Measurements from ENCODE around the gene GPM6B.

GPM6B gene, protein sequence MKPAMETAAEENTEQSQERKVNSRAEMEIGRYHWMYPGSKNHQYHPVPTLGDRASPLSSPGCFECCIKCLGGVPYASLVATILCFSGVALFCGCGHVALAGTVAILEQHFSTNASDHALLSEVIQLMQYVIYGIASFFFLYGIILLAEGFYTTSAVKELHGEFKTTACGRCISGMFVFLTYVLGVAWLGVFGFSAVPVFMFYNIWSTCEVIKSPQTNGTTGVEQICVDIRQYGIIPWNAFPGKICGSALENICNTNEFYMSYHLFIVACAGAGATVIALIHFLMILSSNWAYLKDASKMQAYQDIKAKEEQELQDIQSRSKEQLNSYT

DNA sequence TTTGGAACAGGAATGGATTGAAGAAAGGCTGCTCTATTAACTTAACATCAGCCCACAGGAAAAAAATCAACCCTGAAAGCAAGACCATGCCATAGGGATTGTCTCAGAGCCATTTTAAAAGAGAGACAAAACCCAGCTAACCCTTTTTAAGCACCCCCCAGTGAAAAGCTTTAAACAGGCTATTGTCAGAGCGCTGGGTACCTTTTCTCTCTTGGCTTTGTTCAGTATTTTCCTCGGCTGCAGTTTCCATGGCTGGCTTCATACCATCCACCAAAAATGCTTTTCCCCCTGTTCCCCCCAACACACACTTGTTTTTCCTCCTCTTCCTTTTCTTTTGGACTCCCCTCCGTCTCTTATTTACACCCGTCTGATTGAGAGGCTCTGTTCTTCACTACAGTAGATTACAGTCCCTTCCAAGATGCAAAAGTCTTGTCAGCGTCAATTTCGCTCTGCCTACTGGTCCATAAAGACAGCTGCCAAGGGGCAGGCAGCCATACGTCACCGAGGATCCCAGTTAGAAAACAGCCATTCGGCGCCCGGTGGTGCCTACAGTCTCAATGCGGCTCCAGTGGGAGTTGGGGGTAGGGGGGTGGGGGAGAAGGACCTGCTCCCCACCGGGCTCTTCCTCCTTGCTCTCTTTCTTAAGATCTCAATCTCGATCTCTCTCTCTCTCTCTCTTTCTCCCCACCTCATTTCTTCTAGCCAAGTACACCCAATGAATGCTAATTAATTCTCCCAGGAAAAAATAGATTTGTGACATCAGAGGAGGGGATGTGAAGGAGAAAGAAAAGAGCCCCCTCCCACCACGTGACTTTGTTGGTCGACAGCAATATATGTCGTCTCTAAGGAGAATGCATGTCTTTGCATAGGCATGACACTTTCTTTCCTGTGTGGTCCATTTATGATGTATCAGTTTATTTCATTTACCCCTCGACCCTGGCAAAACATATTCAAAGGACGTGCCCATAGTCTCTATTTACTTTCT lies at the start of gene GPM6B:
TSS of gene GPM6B (minus strand) at position 451 of the 985 bp plus-strand sequence. CDS start at position 262, 189 bp downstream.
- no peak within 1 kb of the TSS for H3K27ac ChIP-seq
- TF ChIP-seq, protein P1, sequence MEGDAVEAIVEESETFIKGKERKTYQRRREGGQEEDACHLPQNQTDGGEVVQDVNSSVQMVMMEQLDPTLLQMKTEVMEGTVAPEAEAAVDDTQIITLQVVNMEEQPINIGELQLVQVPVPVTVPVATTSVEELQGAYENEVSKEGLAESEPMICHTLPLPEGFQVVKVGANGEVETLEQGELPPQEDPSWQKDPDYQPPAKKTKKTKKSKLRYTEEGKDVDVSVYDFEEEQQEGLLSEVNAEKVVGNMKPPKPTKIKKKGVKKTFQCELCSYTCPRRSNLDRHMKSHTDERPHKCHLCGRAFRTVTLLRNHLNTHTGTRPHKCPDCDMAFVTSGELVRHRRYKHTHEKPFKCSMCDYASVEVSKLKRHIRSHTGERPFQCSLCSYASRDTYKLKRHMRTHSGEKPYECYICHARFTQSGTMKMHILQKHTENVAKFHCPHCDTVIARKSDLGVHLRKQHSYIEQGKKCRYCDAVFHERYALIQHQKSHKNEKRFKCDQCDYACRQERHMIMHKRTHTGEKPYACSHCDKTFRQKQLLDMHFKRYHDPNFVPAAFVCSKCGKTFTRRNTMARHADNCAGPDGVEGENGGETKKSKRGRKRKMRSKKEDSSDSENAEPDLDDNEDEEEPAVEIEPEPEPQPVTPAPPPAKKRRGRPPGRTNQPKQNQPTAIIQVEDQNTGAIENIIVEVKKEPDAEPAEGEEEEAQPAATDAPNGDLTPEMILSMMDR (IDR thresholded peaks at IDR 0.05), result no peak
- TF ChIP-seq ZFX (IDR thresholded peaks at IDR 0.05; ENCODE audit: borderline replicate concordance), result no peak

GRCh38 chrX:13864264-13864663 lies 47.4 kb upstream of the GPM6B start:
- no peak for TF ChIP-seq ZFX (IDR thresholded peaks at IDR 0.05; ENCODE audit: borderline replicate concordance)
- TF ChIP-seq, protein P1 (IDR thresholded peaks at IDR 0.05), result no peak
- no peak overlapping the region for H3K27ac ChIP-seq

- TF ChIP-seq, protein P1 (IDR thresholded peaks at IDR 0.05), result no peak
- TF ChIP-seq ZFX (IDR thresholded peaks at IDR 0.05; ENCODE audit: borderline replicate concordance), result no peak
- H3K27ac ChIP-seq, result no peak overlapping the region
Observed at GRCh38 chrX:13863324-13863723, 46.4 kb upstream of the GPM6B start.

GRCh38 chrX:13859724-13860123 lies 42.8 kb upstream of the GPM6B start:
- TF ChIP-seq, protein P1 (IDR thresholded peaks at IDR 0.05), result no peak
- no peak for TF ChIP-seq ZFX (IDR thresholded peaks at IDR 0.05; ENCODE audit: borderline replicate concordance)
- H3K27ac ChIP-seq, result no peak overlapping the region

GRCh38 chrX:13857804-13858203 lies 40.9 kb upstream of the GPM6B start:
- TF ChIP-seq, protein P1 (IDR thresholded peaks at IDR 0.05), result no peak
- no peak for TF ChIP-seq ZFX (IDR thresholded peaks at IDR 0.05; ENCODE audit: borderline replicate concordance)
- H3K27ac ChIP-seq, result no peak overlapping the region

- no peak for TF ChIP-seq ZFX (IDR thresholded peaks at IDR 0.05; ENCODE audit: borderline replicate concordance)
- TF ChIP-seq, protein P1 (IDR thresholded peaks at IDR 0.05), result no peak
- no peak overlapping the region for H3K27ac ChIP-seq
Observed at GRCh38 chrX:13855689-13856450, 39.0 kb upstream of the GPM6B start.

Measured in 22Rv1 (cell line).